ACC112 (cell line): Measurements from ENCODE around the gene G3BP1.
"Not testable (repeated sequence)": the region's sequence is repeated elsewhere in the genome, so short reads cannot be mapped to it uniquely, and the experiment has no call there.

Source experiments
- H2AFZ ChIP-seq: fragments of 200-600 bp; sonication (generic); one replicate; pipeline ENCODE4 v1.6.0; 2017; ENCODE audit warnings: antibody characterized with exemption, low read length; ENCODE audit not compliant: unreplicated experiment
- H3K27ac ChIP-seq: fragments of 200-600 bp; sonication (generic); 2 replicates; pipeline ENCODE4 v1.5.1; 2014; ENCODE audit warnings: low read depth, mild to moderate bottlenecking, antibody characterized with exemption, low read length, moderate library complexity
- H3K27me3 ChIP-seq: fragments of 200-600 bp; sonication (generic); 2 replicates; pipeline ENCODE4 v1.6.1; 2014; ENCODE audit warnings: mild to moderate bottlenecking, antibody characterized with exemption, low read length, moderate library complexity, mixed read lengths; ENCODE audit not compliant: insufficient read depth
- H3K36me3 ChIP-seq: fragments of 200-600 bp; sonication (generic); 2 replicates; pipeline ENCODE4 v1.6.1; 2016; ENCODE audit warnings: mild to moderate bottlenecking, antibody characterized with exemption, low read length, moderate library complexity, mixed read lengths; ENCODE audit not compliant: insufficient read depth
- H3K4me1 ChIP-seq: fragments of 200-600 bp; sonication (generic); one replicate; pipeline ENCODE4 v1.6.1; 2016; ENCODE audit warnings: low read length, mixed read lengths; ENCODE audit not compliant: insufficient read depth, unreplicated experiment, control insufficient read depth
- H3K4me3 ChIP-seq: fragments of 200-600 bp; sonication (generic); 2 replicates; pipeline ENCODE4 v1.5.1; 2014; ENCODE audit warnings: mild to moderate bottlenecking, low read depth, low read length
- H3K79me2 ChIP-seq: fragments of 200-600 bp; sonication (generic); one replicate; pipeline ENCODE4 v1.6.0; 2016; ENCODE audit warnings: low read length; ENCODE audit not compliant: control insufficient read depth, unreplicated experiment, insufficient read depth

Gene G3BP1

DNA sequence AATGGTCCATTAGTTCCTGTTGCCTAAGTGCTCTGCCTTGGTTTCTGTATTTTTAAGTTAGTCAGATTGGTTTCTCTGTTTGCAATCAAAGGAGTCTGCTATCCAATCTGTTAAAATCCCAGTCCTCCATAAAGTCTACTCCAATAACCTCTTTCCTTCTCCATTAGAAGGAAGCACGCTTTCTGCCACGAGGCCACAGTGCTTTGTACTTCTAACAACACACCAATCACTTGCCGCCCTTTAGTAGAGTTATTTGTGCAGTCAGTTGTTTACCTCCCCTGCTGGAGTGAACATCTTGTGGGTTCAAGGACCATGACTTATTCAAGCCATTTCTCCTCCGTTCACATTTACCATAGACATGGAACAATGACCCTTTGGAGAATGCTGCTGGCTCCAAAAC lies 83.9 kb downstream of the G3BP1 start:
- no peak overlapping the region for H3K27ac ChIP-seq
- H3K4me3 ChIP-seq, result no peak overlapping the region
- no peak overlapping the region for H2AFZ ChIP-seq
- H3K4me1 ChIP-seq, result no peaks in the 10 kb centered on the region
- peaks cover 11% of the 10 kb centered on the region; the same call in 1 of the 2 replicates for H3K27me3 ChIP-seq
- H3K79me2 ChIP-seq, result no peaks in the 10 kb centered on the region
- H3K36me3 ChIP-seq, result no peaks in the 10 kb centered on the region

DNA sequence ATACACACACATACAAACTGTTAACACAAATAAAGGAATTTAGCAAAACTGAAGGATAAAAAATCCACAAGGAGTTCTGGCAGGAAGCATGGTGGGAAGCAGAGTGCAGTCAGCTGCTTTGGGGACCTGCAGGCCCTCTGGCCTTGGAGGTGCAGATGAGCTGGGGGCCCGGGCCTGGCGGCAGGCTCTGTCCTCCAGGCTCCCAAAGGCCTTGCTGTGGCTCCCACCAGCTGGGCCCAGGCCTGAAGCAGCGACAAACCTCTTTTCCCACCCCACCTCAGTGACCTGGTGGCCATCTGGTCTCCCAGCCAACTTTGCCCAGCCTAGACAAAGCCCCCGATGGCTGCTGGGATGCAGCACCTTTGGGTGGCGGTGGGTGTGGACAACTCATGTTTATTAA lies 85.1 kb downstream of the G3BP1 start:
- H3K27me3 ChIP-seq, result peaks cover 11% of the 10 kb centered on the region; the same call in 1 of the 2 replicates
- no peaks in the 10 kb centered on the region for H3K4me1 ChIP-seq
- no peaks in the 10 kb centered on the region for H3K79me2 ChIP-seq

DNA sequence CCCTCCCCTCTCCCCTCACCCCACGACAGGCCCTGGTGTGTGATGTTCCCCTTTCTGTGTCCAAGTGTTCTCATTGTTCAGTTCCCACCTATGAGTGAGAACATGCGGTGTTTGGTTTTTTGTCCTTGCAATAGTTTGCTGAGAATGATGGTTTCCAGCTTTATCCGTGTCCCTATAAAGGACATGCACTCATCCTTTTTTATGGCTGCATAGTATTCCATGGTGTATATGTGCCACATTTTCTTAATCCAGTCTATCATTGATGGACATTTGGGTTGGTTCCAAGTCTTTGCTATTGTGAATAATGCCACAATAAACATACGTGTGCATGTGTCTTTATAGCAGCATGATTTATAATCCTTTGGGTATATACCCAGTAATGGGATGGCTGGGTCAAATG lies 89.1 kb downstream of the G3BP1 start:
- H3K27me3 ChIP-seq, H3K4me1 ChIP-seq, H2AFZ ChIP-seq, H3K36me3 ChIP-seq, H3K79me2 ChIP-seq, H3K27ac ChIP-seq, H3K4me3 ChIP-seq: not testable (repeated sequence)

More for the DNA sequence above, 85.1 kb downstream of the G3BP1 start:
- no peaks in the 10 kb centered on the region for H3K36me3 ChIP-seq
- no peak overlapping the region for H3K27ac ChIP-seq
- no peak overlapping the region for H3K4me3 ChIP-seq
- no peak overlapping the region for H2AFZ ChIP-seq
